Liver (tissue), 3 donors: ENCODE data around the gene ENGASE.

Source experiments
- EGR1 ChIP-seq, 2 donors: IDR thresholded peaks; 2 replicates each; pipeline ENCODE4 v1.6.1; 2016 to 2018; ENCODE audit warnings: antibody characterized with exemption in 2 of 2, low read depth in 2 of 2
- GABPA ChIP-seq, 2 donors: IDR thresholded peaks in 1 of 2; conservative IDR thresholded peaks in 1 of 2; 2 replicates each; pipeline ENCODE4 v1.6.1; 2016; ENCODE audit warnings: antibody characterized with exemption in 2 of 2, mild to moderate bottlenecking in 1 of 2, moderate library complexity in 1 of 2
- JUND ChIP-seq, 2 donors: IDR thresholded peaks; 2 replicates each; pipeline ENCODE4 v1.6.1; 2016; ENCODE audit warnings: antibody characterized with exemption in 2 of 2
- RXRA ChIP-seq, 2 donors: IDR thresholded peaks; 2 replicates each; pipeline ENCODE4 v1.6.1; 2017 to 2018; ENCODE audit warnings: antibody characterized with exemption in 2 of 2, mild to moderate bottlenecking in 1 of 2
- TAF1 ChIP-seq: conservative IDR thresholded peaks from 2 replicates; pipeline ENCODE4 v1.6.1; 2016; ENCODE audit warnings: antibody characterized with exemption, mild to moderate bottlenecking
- YY1 ChIP-seq: IDR thresholded peaks from 2 replicates; pipeline ENCODE4 v1.6.1; 2016; ENCODE audit warnings: antibody characterized with exemption, mild to moderate bottlenecking
- TF ChIP-seq, protein P1 (sequence below): fragments of 150-350 bp; IDR thresholded peaks from 2 replicates; pipeline ENCODE4 v1.5.1; 2017; ENCODE audit warnings: improper control_type of control experiment, low read depth, low read length; ENCODE audit not compliant: missing input control
- TF ChIP-seq, protein P2 (sequence below): IDR thresholded peaks from 2 replicates; pipeline ENCODE4 v1.6.1; 2016; ENCODE audit warnings: antibody characterized with exemption
- TF ChIP-seq, protein P3 (sequence below): IDR thresholded peaks from 2 replicates; pipeline ENCODE4 v1.6.1; 2016; ENCODE audit warnings: antibody characterized with exemption, mild to moderate bottlenecking
- TF ChIP-seq, protein P4 (sequence below): IDR thresholded peaks from 2 replicates; pipeline ENCODE4 v1.6.1; 2016; ENCODE audit warnings: antibody characterized with exemption
- donor health status: healthy.
- donor health status: healthy.

DNA sequence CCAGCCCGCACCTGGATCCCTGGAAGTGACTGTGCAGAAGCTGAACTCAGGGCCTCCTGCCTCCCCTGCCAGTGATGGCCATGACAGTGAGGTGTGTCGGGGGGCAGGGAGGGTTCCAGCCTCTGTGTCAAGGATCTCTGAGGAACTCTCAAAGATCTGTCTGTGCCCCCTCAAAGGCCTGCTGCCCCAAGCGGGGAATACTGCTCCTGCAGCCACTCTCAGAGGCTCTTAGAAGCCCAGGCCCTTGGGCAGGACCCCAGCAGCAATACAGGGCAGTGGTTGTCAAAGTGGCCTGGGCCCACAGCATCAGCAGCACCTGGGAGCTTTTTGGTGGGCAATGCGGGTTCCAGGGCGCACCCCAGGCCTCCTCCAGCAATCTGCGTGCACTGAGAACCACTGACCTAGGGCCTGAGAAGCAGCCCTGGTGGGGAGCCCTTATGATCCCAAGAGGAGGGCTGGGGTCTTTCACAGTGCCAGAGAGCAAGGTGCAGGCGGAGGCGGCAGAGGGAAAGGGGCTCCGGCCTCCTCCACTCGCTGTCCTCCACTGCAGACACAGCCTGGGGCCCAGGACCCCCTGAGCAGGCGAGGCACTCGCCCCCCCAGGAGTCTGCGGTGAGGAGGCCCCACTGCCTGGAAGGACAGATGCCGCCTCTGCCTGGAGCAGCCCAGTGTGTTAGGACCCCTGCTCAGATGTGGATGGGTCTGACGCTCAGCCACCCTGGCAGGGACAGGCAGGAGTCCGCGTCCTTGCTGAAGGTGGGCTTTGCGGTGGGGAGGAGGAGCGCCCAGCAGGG, 42.1 kb downstream of the ENGASE start:
- TF ChIP-seq, protein P1, sequence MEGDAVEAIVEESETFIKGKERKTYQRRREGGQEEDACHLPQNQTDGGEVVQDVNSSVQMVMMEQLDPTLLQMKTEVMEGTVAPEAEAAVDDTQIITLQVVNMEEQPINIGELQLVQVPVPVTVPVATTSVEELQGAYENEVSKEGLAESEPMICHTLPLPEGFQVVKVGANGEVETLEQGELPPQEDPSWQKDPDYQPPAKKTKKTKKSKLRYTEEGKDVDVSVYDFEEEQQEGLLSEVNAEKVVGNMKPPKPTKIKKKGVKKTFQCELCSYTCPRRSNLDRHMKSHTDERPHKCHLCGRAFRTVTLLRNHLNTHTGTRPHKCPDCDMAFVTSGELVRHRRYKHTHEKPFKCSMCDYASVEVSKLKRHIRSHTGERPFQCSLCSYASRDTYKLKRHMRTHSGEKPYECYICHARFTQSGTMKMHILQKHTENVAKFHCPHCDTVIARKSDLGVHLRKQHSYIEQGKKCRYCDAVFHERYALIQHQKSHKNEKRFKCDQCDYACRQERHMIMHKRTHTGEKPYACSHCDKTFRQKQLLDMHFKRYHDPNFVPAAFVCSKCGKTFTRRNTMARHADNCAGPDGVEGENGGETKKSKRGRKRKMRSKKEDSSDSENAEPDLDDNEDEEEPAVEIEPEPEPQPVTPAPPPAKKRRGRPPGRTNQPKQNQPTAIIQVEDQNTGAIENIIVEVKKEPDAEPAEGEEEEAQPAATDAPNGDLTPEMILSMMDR, result no peak
- TF ChIP-seq, protein P2, sequence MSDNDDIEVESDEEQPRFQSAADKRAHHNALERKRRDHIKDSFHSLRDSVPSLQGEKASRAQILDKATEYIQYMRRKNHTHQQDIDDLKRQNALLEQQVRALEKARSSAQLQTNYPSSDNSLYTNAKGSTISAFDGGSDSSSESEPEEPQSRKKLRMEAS, result no peak
- no peak for TF ChIP-seq GABPA (IDR thresholded peaks at IDR 0.05 in 1 of 2, conservative IDR thresholded peaks at IDR 0.05 in 1 of 2)
- TF ChIP-seq EGR1 (IDR thresholded peaks at IDR 0.05; ENCODE audit: low read depth in 2 of 2), result no peak
- TF ChIP-seq RXRA (IDR thresholded peaks at IDR 0.05), result no peak
- TF ChIP-seq, protein P3, sequence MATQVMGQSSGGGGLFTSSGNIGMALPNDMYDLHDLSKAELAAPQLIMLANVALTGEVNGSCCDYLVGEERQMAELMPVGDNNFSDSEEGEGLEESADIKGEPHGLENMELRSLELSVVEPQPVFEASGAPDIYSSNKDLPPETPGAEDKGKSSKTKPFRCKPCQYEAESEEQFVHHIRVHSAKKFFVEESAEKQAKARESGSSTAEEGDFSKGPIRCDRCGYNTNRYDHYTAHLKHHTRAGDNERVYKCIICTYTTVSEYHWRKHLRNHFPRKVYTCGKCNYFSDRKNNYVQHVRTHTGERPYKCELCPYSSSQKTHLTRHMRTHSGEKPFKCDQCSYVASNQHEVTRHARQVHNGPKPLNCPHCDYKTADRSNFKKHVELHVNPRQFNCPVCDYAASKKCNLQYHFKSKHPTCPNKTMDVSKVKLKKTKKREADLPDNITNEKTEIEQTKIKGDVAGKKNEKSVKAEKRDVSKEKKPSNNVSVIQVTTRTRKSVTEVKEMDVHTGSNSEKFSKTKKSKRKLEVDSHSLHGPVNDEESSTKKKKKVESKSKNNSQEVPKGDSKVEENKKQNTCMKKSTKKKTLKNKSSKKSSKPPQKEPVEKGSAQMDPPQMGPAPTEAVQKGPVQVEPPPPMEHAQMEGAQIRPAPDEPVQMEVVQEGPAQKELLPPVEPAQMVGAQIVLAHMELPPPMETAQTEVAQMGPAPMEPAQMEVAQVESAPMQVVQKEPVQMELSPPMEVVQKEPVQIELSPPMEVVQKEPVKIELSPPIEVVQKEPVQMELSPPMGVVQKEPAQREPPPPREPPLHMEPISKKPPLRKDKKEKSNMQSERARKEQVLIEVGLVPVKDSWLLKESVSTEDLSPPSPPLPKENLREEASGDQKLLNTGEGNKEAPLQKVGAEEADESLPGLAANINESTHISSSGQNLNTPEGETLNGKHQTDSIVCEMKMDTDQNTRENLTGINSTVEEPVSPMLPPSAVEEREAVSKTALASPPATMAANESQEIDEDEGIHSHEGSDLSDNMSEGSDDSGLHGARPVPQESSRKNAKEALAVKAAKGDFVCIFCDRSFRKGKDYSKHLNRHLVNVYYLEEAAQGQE, result no peak
- TF ChIP-seq TAF1, result no peak
- no peak for TF ChIP-seq YY1
- TF ChIP-seq, protein P4, sequence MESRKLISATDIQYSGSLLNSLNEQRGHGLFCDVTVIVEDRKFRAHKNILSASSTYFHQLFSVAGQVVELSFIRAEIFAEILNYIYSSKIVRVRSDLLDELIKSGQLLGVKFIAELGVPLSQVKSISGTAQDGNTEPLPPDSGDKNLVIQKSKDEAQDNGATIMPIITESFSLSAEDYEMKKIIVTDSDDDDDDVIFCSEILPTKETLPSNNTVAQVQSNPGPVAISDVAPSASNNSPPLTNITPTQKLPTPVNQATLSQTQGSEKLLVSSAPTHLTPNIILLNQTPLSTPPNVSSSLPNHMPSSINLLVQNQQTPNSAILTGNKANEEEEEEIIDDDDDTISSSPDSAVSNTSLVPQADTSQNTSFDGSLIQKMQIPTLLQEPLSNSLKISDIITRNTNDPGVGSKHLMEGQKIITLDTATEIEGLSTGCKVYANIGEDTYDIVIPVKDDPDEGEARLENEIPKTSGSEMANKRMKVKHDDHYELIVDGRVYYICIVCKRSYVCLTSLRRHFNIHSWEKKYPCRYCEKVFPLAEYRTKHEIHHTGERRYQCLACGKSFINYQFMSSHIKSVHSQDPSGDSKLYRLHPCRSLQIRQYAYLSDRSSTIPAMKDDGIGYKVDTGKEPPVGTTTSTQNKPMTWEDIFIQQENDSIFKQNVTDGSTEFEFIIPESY, result no peak
- TF ChIP-seq JUND (IDR thresholded peaks at IDR 0.05), result no peak
